ENCODE measurements around the gene APPBP2.
"Not testable (repeated sequence)": the region's sequence is repeated elsewhere in the genome, so short reads cannot be mapped to it uniquely, and the experiment has no call there.

Gene APPBP2, protein sequence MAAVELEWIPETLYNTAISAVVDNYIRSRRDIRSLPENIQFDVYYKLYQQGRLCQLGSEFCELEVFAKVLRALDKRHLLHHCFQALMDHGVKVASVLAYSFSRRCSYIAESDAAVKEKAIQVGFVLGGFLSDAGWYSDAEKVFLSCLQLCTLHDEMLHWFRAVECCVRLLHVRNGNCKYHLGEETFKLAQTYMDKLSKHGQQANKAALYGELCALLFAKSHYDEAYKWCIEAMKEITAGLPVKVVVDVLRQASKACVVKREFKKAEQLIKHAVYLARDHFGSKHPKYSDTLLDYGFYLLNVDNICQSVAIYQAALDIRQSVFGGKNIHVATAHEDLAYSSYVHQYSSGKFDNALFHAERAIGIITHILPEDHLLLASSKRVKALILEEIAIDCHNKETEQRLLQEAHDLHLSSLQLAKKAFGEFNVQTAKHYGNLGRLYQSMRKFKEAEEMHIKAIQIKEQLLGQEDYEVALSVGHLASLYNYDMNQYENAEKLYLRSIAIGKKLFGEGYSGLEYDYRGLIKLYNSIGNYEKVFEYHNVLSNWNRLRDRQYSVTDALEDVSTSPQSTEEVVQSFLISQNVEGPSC

GRCh38 chr17:60525685-60526514 is at the start of gene APPBP2:
TSS of gene APPBP2 (minus strand) at chr17:60526242. CDS start at chr17:60525931, 311 bp downstream.
- peak; percentile 94 for DNase-seq

GRCh38 chr17:60573236-60574051 is 47.4 kb upstream of the APPBP2 start:
- DNase-seq: no peak

DNA sequence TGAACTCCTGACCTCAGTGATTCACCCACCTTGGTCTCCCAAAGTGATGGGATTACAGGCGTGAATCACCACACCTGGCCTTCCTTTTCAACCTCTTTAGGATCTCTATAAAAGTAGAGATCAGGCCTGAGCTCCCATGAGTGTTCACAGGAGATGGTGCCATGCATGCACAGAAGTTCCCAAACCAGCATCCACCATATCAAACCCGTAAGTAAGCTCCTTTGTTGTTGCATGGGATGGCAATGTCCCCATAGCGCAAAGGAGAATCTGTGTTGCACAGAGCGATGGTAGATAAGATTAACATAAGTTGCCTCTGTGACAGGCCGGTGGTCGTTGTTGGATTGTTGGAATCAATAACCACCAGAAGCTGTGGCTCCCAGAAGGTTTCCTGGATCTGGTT is 39.2 kb upstream of the APPBP2 start:
- no peak for DNase-seq

GRCh38 chr17:60563743-60564142 is 37.7 kb upstream of the APPBP2 start:
- DNase-seq: peak; percentile 62

DNA sequence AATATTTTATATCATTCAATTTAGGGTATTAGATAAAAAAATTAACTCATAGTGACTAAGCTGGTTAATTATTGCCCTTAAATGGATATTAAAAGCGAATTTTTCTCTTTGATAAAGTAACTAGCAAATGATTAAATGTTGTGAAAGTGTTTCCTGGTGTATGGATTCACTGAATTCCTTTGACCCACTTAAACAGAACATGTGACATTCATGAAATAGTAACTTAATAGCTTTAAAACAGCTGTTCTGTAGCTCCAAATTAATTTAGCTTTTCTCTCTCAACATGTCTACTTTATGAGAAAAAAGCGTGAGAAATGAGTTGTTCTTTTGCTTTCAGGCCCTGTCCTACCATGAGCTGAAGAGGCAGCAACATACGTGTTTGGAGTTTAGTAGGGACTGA is 36.4 kb upstream of the APPBP2 start:
- DNase-seq: no peak

DNA sequence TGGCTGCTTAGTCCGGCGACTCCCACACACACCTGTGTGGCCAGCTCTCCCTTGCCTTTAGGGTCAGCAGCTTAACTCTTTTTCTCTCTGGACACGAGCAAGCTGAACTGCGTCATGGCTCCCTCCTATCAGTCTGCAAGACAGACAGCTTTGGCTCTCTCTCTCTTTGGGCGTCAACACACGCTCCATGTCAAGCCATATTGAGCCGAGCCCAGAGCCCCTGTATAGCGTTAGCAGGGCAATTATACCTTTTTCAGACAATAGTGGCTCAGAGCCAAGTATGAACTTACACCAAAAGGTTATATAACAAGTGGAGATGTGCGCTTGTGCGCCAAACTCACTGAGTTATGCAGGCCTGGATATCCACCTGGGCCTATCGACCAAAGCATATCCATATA is 34.8 kb upstream of the APPBP2 start:
- no peak for DNase-seq

DNA sequence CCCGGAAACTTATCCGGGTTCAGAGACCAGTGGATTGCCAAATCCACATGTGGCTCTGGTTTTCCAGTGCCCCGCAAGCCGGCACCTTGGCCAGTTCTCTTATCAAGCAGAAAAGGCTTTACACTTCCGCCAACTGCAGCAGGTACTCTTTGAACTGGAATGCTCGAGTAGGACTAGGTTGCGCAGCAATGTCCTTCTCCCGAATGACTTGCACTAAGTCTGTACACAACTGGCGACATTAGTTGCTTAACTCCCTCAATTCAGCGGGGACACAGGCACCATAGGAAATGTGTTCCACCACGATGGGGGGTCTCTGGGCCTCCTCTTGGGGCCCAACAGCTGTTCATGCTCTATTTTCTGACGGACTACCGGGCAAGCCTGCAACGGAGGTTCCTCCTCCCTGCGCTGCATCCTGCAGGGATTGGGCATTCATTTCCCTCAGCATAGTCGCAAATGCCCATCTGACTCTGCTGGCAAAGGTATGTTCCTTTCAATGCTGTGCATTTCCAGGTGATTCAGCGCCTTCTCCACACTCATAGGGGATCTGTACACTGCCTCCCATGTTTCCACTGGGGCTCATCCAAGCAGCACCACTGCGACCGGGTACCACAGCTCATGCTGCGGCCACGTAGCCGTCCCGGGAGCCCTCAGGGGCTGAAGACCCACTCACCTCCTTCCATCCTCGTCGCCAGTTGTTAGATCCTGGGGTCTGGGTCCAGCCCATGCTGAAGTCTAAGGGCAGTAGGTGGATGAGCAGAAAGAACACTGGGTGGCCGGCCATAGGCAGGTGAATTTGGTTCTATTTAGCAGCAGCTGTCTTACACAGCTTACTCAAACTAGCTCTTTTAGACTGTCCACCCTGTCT is 34.2 kb upstream of the APPBP2 start:
- no peak for DNase-seq

GRCh38 chr17:60559659-60559994 is 33.6 kb upstream of the APPBP2 start:
- no peak for DNase-seq

DNA sequence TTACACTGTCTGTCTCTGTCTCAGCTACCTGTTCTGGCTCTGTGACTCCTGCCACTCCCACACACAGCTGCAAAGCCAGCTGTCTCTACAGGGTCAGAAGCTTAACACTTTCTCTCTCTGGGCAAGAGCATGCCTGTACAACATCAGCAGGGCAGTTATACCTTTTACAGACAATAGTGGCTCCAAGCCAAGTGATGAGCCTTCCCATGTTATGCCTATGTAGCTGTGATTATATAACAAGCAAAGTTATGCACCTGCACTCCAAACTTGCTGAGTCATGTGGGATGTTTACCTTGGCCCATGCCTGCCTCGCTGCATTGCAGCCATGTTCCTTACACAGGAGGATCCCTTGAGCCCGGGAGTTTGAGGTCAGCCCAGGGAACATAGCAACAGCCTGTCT is 31.8 kb upstream of the APPBP2 start:
- DNase-seq: peak; percentile 28

DNA sequence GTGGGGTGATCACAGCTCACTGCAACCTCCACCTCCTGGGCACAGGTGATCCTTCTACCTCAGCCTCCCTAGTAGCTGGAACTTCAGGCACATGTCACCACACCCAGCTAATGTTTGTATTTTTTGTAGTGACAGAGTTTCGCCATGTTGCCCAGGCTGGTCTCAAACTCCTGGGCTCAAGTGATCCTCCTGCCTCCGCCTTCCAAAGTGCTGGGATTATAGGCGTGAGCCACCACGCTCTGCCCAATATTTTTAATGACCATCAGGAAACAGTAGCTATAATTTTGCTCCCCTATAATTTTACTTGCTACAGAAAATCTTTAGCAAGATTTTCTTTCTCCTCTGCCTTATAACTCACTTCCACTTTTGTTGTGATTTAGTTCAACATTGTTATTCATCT is 29.7 kb upstream of the APPBP2 start:
- no peak for DNase-seq

- peak; percentile 32 for DNase-seq
These were observed 28.3 kb upstream of the APPBP2 start for GRCh38 chr17:60554377-60554788.

DNA sequence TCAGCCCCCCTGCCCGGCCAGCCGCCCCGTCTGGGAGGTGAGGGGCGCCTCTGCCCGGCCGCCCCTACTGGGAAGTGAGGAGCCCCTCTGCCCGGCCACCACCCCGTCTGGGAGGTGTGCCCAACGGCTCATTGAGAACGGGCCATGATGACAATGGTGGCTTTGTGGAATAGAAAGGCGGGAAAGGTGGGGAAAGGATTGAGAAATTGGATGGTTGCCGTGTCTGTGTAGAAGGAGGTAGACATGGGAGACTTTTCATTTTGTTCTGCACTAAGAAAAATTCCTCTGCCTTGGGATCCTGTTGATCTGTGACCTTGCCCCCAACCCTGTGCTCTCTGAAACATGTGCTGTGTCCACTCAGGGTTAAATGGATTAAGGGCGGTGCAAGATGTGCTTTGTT is 26.2 kb upstream of the APPBP2 start:
- DNase-seq: not testable (repeated sequence)

DNA sequence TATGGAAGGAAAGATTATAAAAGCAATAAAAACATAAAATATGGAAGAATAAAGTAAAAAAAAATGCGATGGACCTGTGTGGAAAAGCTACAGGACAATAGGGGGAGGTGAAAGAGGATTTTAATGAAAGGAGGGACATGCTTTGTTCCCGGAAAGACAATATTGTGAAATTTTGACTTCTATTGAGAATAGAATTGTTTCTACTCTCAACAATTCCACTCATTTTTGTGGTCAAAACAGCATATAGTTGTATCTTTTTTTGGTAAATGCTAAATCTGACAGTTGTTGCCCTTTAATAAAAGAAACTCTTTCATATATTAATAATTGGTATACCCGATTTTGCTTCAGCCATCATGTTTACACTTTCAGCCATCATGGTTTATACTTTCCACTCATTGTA is 22.9 kb upstream of the APPBP2 start:
- no peak for DNase-seq

- no peak for DNase-seq
These were observed 19.6 kb upstream of the APPBP2 start for GRCh38 chr17:60545465-60546191.

DNA sequence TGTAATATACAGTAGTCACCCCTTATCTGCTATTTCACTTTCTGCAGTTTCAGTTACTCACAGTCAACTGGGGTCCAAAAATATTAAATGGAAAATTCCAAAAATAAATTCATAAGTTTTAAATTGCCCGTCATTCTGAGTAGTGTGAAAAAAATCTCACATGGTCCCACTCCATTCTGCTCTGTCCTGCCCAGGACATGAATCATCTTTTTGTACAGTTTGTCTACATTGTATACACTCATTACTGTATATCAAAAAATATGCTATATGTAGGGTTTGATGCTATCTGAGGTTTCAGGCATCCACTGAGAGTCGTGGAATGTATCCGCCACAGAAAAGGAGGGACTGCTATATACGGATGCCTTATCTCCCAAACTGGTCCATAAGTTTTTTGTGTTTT is 16.0 kb upstream of the APPBP2 start:
- DNase-seq: no peak

GRCh38 chr17:60540460-60540859 is 14.4 kb upstream of the APPBP2 start:
- no peak for DNase-seq

DNA sequence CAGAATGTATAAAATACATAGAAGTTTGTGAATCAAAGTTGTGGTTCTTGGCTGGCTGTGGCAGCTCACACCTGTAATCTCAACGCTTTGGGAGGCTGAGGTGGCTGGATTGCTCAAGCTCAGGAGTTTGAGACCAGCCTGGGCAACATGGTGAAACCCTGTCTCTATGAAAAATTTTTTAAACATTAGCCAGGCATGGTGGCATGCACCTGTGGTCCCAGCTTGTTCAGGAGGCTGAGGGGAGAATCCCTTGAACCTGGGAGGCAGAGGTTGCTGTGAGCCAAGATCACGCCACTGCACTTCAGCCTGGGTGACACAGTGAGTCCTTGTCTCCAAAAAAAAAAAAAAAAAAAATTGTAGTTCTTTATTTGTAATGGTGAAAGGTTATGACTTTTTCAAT is 13.8 kb upstream of the APPBP2 start:
- no peak for DNase-seq

GRCh38 chr17:60538726-60539125 is 12.7 kb upstream of the APPBP2 start:
- DNase-seq: no peak

DNA sequence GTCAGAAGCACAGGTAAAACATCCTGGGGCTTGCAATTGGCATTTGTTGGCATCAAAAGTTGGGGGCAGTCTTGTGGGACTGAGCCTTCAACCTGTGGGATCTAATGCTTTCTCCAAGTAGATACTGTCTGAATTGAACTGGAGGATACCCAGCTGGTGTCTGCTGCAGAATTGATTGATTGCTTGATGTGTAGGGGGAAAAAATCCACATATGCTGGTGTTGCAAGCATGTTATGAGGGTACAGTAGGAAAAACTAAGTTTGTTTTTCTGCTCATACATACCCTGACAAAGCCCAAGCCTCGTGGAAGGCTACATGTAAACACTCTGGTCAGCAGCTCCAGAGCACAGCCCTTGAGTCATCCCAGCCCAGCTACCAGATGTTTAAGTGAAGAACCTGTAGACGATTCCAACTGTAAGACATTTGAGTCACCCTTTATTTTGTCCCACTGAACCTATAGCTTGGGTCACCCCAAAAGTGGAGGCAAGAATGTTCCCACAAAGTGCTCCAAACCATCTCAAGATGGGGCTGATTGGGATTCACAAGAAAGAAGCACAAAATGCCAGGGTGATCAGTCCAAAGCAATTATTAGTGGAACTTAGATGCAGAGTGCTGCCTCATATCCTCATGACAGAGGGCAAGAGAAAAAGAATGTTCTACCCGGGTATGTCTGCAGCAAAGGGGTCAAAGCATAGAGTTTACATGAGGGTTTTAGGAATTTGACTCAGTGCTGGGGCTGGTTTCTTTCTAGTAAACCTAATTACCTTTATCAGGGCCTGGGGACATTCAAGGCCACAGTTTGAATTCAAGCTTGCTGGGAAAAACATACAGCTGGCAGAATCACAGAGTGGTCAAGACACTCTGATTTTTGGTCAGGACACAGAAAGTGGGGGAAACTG is 9.6 kb upstream of the APPBP2 start:
- DNase-seq: no peak

GRCh38 chr17:60534613-60535157 is 8.6 kb upstream of the APPBP2 start:
- no peak for DNase-seq
